PFSK-1 (cell line): ENCODE measurements around the gene ITFG2.

Source experiments
- FOXP2 ChIP-seq: optimal IDR thresholded peaks from 2 replicates; pipeline ENCODE3; 2011; ENCODE audit warnings: borderline replicate concordance, control low read depth, inconsistent platforms; ENCODE audit not compliant: insufficient read depth; ENCODE audit errors: extremely low read length, extremely low read depth
- POLR2AphosphoS5 ChIP-seq: IDR thresholded peaks from 2 replicates; pipeline ENCODE4 v1.6.1; 2012; ENCODE audit warnings: low read depth, mild to moderate bottlenecking, control low read depth, low read length, moderate library complexity
- SIN3A ChIP-seq: IDR thresholded peaks from 2 replicates; pipeline ENCODE4 v1.6.1; 2012; ENCODE audit warnings: mild to moderate bottlenecking, low read length, moderate library complexity, borderline replicate concordance; ENCODE audit not compliant: insufficient read depth
- TAF1 ChIP-seq: IDR thresholded peaks from 2 replicates; pipeline ENCODE4 v1.6.1; 2012; ENCODE audit warnings: low read length, control low read depth, borderline replicate concordance; ENCODE audit not compliant: insufficient read depth
- TF ChIP-seq, protein P1 (sequence below), 2 experiments: IDR thresholded peaks; 2 replicates each; pipeline versions ENCODE4 v1.6.1 to v1.8.0; 2011 to 2012; ENCODE audit warnings: low read depth in 2 of 2, low read length in 2 of 2, control low read depth in 1 of 2, inconsistent platforms in 1 of 2, mild to moderate bottlenecking in 1 of 2, moderate library complexity in 1 of 2; ENCODE audit not compliant: insufficient read depth in 1 of 2

DNA sequence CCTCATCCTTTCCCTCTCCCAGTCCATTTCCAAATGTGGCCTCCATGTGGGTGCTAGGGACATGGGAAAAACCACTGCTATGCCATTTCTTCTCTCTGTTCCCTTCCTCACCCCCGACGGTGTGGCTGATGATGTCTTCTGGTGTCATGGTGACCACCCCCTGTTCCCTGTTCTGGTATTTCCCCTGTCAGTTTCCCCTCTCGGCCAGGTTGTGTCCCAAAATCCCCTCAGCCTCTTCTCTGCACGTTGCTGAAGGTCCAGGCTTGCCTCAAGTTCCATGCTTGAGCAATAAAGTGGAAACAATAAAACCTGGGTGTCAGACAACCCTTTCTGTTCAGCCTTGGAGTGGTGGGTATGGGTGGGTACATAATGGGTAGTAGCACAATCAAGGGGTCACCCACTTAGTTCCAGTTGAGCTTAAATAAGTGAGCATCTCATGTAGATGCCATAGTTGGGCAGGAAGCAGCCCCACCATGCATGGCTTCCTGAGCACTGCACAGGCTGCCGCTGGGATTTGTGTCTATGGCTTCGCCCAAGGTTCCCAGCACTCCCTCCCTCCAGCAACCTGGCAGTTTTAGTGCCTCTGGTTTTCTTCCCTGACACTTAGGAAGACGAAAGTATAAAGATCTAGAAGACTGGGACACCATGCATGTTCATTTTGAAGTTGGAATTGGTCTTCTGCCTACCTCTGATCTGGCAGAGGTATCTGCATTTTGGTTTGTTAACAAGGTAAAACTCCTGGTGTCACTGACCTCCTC lies 8.7 kb upstream of the ITFG2 start:
- TF ChIP-seq, protein P1, sequence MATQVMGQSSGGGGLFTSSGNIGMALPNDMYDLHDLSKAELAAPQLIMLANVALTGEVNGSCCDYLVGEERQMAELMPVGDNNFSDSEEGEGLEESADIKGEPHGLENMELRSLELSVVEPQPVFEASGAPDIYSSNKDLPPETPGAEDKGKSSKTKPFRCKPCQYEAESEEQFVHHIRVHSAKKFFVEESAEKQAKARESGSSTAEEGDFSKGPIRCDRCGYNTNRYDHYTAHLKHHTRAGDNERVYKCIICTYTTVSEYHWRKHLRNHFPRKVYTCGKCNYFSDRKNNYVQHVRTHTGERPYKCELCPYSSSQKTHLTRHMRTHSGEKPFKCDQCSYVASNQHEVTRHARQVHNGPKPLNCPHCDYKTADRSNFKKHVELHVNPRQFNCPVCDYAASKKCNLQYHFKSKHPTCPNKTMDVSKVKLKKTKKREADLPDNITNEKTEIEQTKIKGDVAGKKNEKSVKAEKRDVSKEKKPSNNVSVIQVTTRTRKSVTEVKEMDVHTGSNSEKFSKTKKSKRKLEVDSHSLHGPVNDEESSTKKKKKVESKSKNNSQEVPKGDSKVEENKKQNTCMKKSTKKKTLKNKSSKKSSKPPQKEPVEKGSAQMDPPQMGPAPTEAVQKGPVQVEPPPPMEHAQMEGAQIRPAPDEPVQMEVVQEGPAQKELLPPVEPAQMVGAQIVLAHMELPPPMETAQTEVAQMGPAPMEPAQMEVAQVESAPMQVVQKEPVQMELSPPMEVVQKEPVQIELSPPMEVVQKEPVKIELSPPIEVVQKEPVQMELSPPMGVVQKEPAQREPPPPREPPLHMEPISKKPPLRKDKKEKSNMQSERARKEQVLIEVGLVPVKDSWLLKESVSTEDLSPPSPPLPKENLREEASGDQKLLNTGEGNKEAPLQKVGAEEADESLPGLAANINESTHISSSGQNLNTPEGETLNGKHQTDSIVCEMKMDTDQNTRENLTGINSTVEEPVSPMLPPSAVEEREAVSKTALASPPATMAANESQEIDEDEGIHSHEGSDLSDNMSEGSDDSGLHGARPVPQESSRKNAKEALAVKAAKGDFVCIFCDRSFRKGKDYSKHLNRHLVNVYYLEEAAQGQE (IDR thresholded peaks at IDR 0.05; ENCODE audit: insufficient read depth in 1 of 2, low read depth in 2 of 2, low read length in 2 of 2): no peak
- no peak for TF ChIP-seq POLR2AphosphoS5
- TF ChIP-seq TAF1: no peak
- no peak for TF ChIP-seq SIN3A
- TF ChIP-seq FOXP2: no peak
